H1 (cell line): ENCODE results near the gene CPSF4L. TPM values are rescaled to one million over a fixed set of nuclear protein-coding genes. Genes with fewer than 3 reads are reported as not detected.

Source experiments
- CTCF ChIA-PET: fragments of 300-600 bp; sonication (Branson Sonifier 250); formaldehyde crosslinking; loops from one replicate; lab custom pipeline; 2021; ENCODE audit not compliant: partially characterized antibody; lab: Charles Lee
- POLR2A ChIA-PET: fragments of 300-600 bp; sonication (Branson Sonifier 250); formaldehyde crosslinking; loops from one replicate; lab custom pipeline; 2021; ENCODE audit warnings: inconsistent platforms; ENCODE audit not compliant: partially characterized antibody; lab: Charles Lee
- DNase-seq, 2 experiments: peaks; one replicate each; pipeline versions ENCODE4 v3.0.0 to v3.0.0-alpha.2; 2010 to 2022; ENCODE audit warnings: low spot score in 2 of 2, low read depth in 1 of 2, mixed read lengths in 1 of 2
- FAIRE-seq: peaks from 2 replicates; lab custom pipeline; 2011; peaks lifted over from hg19 to GRCh38; lab: Jason Lieb, UNC
- H2AFZ ChIP-seq: 2 replicates; pipeline ENCODE4 v1.8.1; 2012; ENCODE audit warnings: low read length, inconsistent platforms
- H2AK5ac ChIP-seq: 2 replicates; pipeline ENCODE4 v1.6.1; 2013; ENCODE audit warnings: low read depth, low read length
- H2BK120ac ChIP-seq: replicated peaks from 2 replicates; pipeline ENCODE3; 2013; ENCODE audit warnings: low read depth, low read length, inconsistent platforms
- H2BK12ac ChIP-seq: 2 replicates; pipeline ENCODE4 v1.6.1; 2013; ENCODE audit warnings: low read depth, low read length
- H2BK15ac ChIP-seq: 2 replicates; pipeline ENCODE4 v1.6.1; 2013; ENCODE audit warnings: low read length
- H2BK20ac ChIP-seq: 2 replicates; pipeline ENCODE4 v1.6.1; 2013; ENCODE audit warnings: low read length
- H2BK5ac ChIP-seq: 2 replicates; pipeline ENCODE4 v1.6.1; 2013; ENCODE audit warnings: low read depth, low read length
- H3K14ac ChIP-seq: 2 replicates; pipeline ENCODE4 v1.6.1; 2013; ENCODE audit warnings: inconsistent platforms; ENCODE audit not compliant: insufficient read length
- H3K18ac ChIP-seq: 2 replicates; pipeline ENCODE4 v1.6.1; 2013; ENCODE audit warnings: low read length; ENCODE audit errors: extremely low read depth
- H3K23ac ChIP-seq: 2 replicates; pipeline ENCODE4 v1.6.1; 2013; ENCODE audit warnings: inconsistent platforms; ENCODE audit not compliant: insufficient read length
- H3K23me2 ChIP-seq: 2 replicates; pipeline ENCODE4 v1.6.1; 2013; ENCODE audit warnings: low read depth, low read length
- H3K27ac ChIP-seq: 2 replicates; pipeline ENCODE4 v1.6.1; 2011; ENCODE audit warnings: low read depth, low read length, inconsistent platforms
- H3K27me3 ChIP-seq, 4 experiments: replicated peaks in 1 of 4; 1 replicate in 1 of 4; 2 replicates in 3 of 4; pipeline versions ENCODE4 v1.6.1 to v1.8.1; 2011 to 2013; ENCODE audit warnings: low read length in 3 of 4, mild to moderate bottlenecking in 3 of 4, inconsistent platforms in 2 of 4, mixed read lengths in 2 of 4, moderate library complexity in 1 of 4; ENCODE audit not compliant: control insufficient read depth in 3 of 4, insufficient read depth in 3 of 4; ENCODE audit errors: extremely low read depth in 1 of 4
- H3K36me3 ChIP-seq, 4 experiments: 2 replicates each; pipeline versions ENCODE4 v1.6.1 to v1.8.1; 2011 to 2013; ENCODE audit warnings: mild to moderate bottlenecking in 4 of 4, low read length in 3 of 4, moderate library complexity in 2 of 4, control low read depth in 1 of 4, inconsistent platforms in 1 of 4; ENCODE audit not compliant: insufficient read depth in 4 of 4, control insufficient read depth in 2 of 4
- H3K4ac ChIP-seq: replicated peaks from 2 replicates; pipeline ENCODE3; 2013; ENCODE audit warnings: low read length, low read depth, mixed read lengths, inconsistent platforms; ENCODE audit not compliant: insufficient read length
- H3K4me1 ChIP-seq, 4 experiments: replicated peaks in 1 of 4; 1 replicate in 1 of 4; 2 replicates in 3 of 4; pipeline versions ENCODE4 v1.6.1 to v1.8.1; 2011 to 2013; ENCODE audit warnings: low read length in 3 of 4, inconsistent platforms in 2 of 4, mixed read lengths in 1 of 4; ENCODE audit not compliant: insufficient read depth in 4 of 4, control insufficient read depth in 3 of 4
- H3K4me2 ChIP-seq, 2 experiments: 2 replicates each; pipeline versions ENCODE4 v1.6.1 to v1.8.1; 2011 to 2013; ENCODE audit warnings: low read depth in 2 of 2, low read length in 2 of 2, control low read depth in 1 of 2, inconsistent platforms in 1 of 2, mild to moderate bottlenecking in 1 of 2; ENCODE audit not compliant: insufficient read depth in 1 of 2
- H3K4me3 ChIP-seq, 4 experiments: fragments of 200-600, 300-600 bp in 1 of 4; sonication (generic), shearing (Covaris generic), sonication (Bioruptor Twin) in 1 of 4; 2 replicates each; pipeline versions ENCODE4 v1.5.1 to v1.8.1; 2011 to 2016; ENCODE audit warnings: low read length in 4 of 4, low read depth in 3 of 4, control low read depth in 2 of 4, inconsistent platforms in 2 of 4, mild to moderate bottlenecking in 2 of 4, mixed read lengths in 1 of 4, moderate library complexity in 1 of 4; ENCODE audit not compliant: insufficient read depth in 2 of 4; ENCODE audit errors: extremely low read depth in 1 of 4
- H3K56ac ChIP-seq: replicated peaks from 2 replicates; pipeline ENCODE3; 2013; ENCODE audit warnings: low read depth, mild to moderate bottlenecking, mixed read lengths, low read length, inconsistent platforms; ENCODE audit not compliant: insufficient read length
- H3K79me1 ChIP-seq: 2 replicates; pipeline ENCODE4 v1.6.1; 2013; ENCODE audit warnings: low read depth, low read length, control low read depth
- H3K79me2 ChIP-seq, 2 experiments: 2 replicates each; pipeline versions ENCODE4 v1.6.1 to v1.8.1; 2012 to 2013; ENCODE audit warnings: low read length in 2 of 2, mild to moderate bottlenecking in 2 of 2, inconsistent platforms in 1 of 2; ENCODE audit not compliant: insufficient read depth in 2 of 2, control insufficient read depth in 1 of 2
- H3K9ac ChIP-seq, 4 experiments: replicated peaks in 1 of 4; 1 replicate in 1 of 4; 2 replicates in 3 of 4; pipeline versions ENCODE4 v1.6.1 to v1.8.1; 2011 to 2013; ENCODE audit warnings: low read depth in 3 of 4, low read length in 3 of 4, control low read depth in 2 of 4, mild to moderate bottlenecking in 2 of 4, moderate library complexity in 2 of 4, inconsistent platforms in 1 of 4; ENCODE audit errors: extremely low read depth in 1 of 4
- H3K9me3 ChIP-seq, 2 experiments: 2 replicates each; pipeline versions ENCODE4 v1.6.1 to v1.8.1; 2012 to 2013; ENCODE audit warnings: mild to moderate bottlenecking in 2 of 2, moderate library complexity in 2 of 2, control low read depth in 1 of 2, inconsistent platforms in 1 of 2, low read depth in 1 of 2, low read length in 1 of 2, mixed read lengths in 1 of 2; ENCODE audit not compliant: insufficient read depth in 2 of 2
- H4K20me1 ChIP-seq, 2 experiments: replicated peaks in 1 of 2; 2 replicates each; pipeline versions ENCODE3 to v1.8.1; 2011 to 2013; ENCODE audit warnings: inconsistent platforms in 2 of 2, low read length in 2 of 2, mild to moderate bottlenecking in 1 of 2; ENCODE audit not compliant: insufficient read depth in 2 of 2, control insufficient read depth in 1 of 2
- H4K5ac ChIP-seq: 2 replicates; pipeline ENCODE4 v1.6.1; 2013; ENCODE audit warnings: low read length, low read depth, mixed read lengths, inconsistent platforms; ENCODE audit not compliant: insufficient read length
- H4K8ac ChIP-seq: 2 replicates; pipeline ENCODE4 v1.8.0; 2013; ENCODE audit warnings: mild to moderate bottlenecking, moderate library complexity, low read length, inconsistent platforms; ENCODE audit not compliant: insufficient read depth; ENCODE audit errors: extremely low read depth
- H4K91ac ChIP-seq: replicated peaks from 2 replicates; pipeline ENCODE3; 2013; ENCODE audit warnings: low read length, mixed read lengths, inconsistent platforms; ENCODE audit not compliant: insufficient read length
- POLR2A ChIP-seq, 2 experiments: IDR thresholded peaks; 1 replicate in 1 of 2; 2 replicates in 1 of 2; pipeline ENCODE4 v1.6.1; 2011; ENCODE audit warnings: low read depth in 2 of 2, low read length in 2 of 2, mild to moderate bottlenecking in 2 of 2; ENCODE audit errors: control extremely low read depth in 1 of 2
- SIRT6 ChIP-seq: IDR thresholded peaks from one replicate; pipeline ENCODE4 v1.7.1; 2012; ENCODE audit warnings: low read length, inconsistent platforms
- TEAD4 ChIP-seq: IDR thresholded peaks from 2 replicates; pipeline ENCODE4 v1.6.1; 2012; ENCODE audit warnings: low read depth, low read length, inconsistent platforms, mixed read lengths
- WGBS, 2 experiments: shearing (Covaris generic) in 1 of 2; methylation state at CpG; one replicate each; pipeline versions ENCODE4 v1.1.6 to v1.1.7; 2013 to 2015; ENCODE audit warnings: low lambda C conversion rate in 2 of 2, mixed read lengths in 2 of 2, inconsistent platforms in 1 of 2, low coverage in 1 of 2, missing lambda C conversion rate in 1 of 2; ENCODE audit not compliant: insufficient replicate concordance in 2 of 2, insufficient coverage in 1 of 2, insufficient read length in 1 of 2; ENCODE audit errors: extremely low coverage in 1 of 2, missing lambda C conversion rate in 1 of 2; 5-methylcytosine and 5-hydroxymethylcytosine counted together
- polyA plus RNA-seq, 7 experiments: library from polyadenylated mRNA; depleted of rRNA in 3 of 7; stranded (reverse) in 5 of 7; unstranded in 2 of 7; fragments of >200 nt in 5 of 7; fragments of 200-250 nt in 2 of 7; gene quantifications; 1 replicate in 5 of 7; 2 replicates in 1 of 7; 4 replicates in 1 of 7; pipeline versions ENCODE4 v1.2.1 to v1.2.3, GENCODE V29; 2011 to 2013; ENCODE audit warnings: missing spikeins in 2 of 7, mixed read lengths in 2 of 7
- total RNA-seq: library from RNA; stranded (reverse); fragmentation: NEBNext Ultra II Directional; extraction: Animal tissue kit (Norgen Biotek cat#: 25700); gene quantifications from 2 replicates; pipeline ENCODE4 v1.2.1, GENCODE V29; 2021

Gene CPSF4L
- total and polyA plus RNA-seq, 2 of the 8 experiments (the other 6 are each of a cell fraction or from before 2014, with no cell fraction given): not detected

- no peaks in the 10 kb centered on the region for H3K23me2 ChIP-seq
- 54% methylated on average over 9 of the region's 10 CpGs; no CpG with 5 or more reads in 1 of the 2 experiments for WGBS, 2 experiments
- no peak overlapping the region for H4K8ac ChIP-seq
- TF ChIP-seq TEAD4 (no peak), SIRT6 (no peak), POLR2A (IDR thresholded peaks at IDR 0.05; ENCODE audit: control extremely low read depth in 1 of 2, low read depth in 2 of 2, low read length in 2 of 2) (no peak)
Observed at GRCh38 chr17:73283841-73284282, 22.2 kb upstream of the CPSF4L start.

More at GRCh38 chr17:73283841-73284282, 22.2 kb upstream of the CPSF4L start:
- Histone ChIP-seq H3K14ac (no peak overlapping the region), H2BK20ac (no peak overlapping the region), H2BK15ac (no peak overlapping the region), H3K4me1 (peaks cover 0 to 13% (median 7%) of the 10 kb centered on the region in 4 experiments; a peak in 6 of 7 replicates), H3K4me2 (peak overlapping the region; percentile 35 to 41; a peak in 2 of 4 replicates), H3K79me2 (no peaks in the 10 kb centered on the region), H2BK12ac (no peak overlapping the region), H3K4me3 (no peak overlapping the region), H2BK5ac (no peak overlapping the region), H4K20me1 (peaks cover 0 to 1% of the 10 kb centered on the region in 2 experiments), H3K23ac (no peak overlapping the region), H2BK120ac (no peak overlapping the region), H3K9me3 (no peaks in the 10 kb centered on the region), H3K79me1 (peaks cover 8% of the 10 kb centered on the region; the same call in 1 of the 2 replicates), H2AFZ (no peak overlapping the region), H3K27ac (no peak overlapping the region), H4K91ac (no peak overlapping the region), H3K18ac (no peak overlapping the region), H3K27me3 (no peaks in the 10 kb centered on the region), H3K56ac (no peak overlapping the region), H2AK5ac (no peak overlapping the region), H3K4ac (no peak overlapping the region), H3K9ac (no peak overlapping the region), H3K36me3 (peaks cover 0 to 6% (median 2%) of the 10 kb centered on the region in 4 experiments; a peak in 3 of 8 replicates), H4K5ac (peak overlapping the region; percentile 58)
- FAIRE-seq (no peak), DNase-seq (peak; percentile 23 to 77)
- CTCF ChIA-PET: interaction anchor here (0.6 to 5.2 kb wide), 6 partner anchors 27 to 1450 kb away, joined by 3 to 28 read pairs (median 4); no protein-coding TSS in a partner anchor
- POLR2A ChIA-PET: interaction anchor here (1.6 to 1.7 kb wide), 2 partner anchors 15 to 80 kb away, joined by 3 to 5 read pairs; no protein-coding TSS in a partner anchor
